Astrocyte of the spinal cord (primary cell): ENCODE measurements around the gene GOLGA1.
A peak's percentile ranks its signal among the peaks of the same experiment; 100 is the strongest.

ENCODE experiments used
- DNase-seq: peaks from one replicate; pipeline ENCODE4 v3.0.0; 2011; ENCODE audit warnings: low read depth, low spot score
- H3K4me3 ChIP-seq: 2 replicates; pipeline ENCODE4 v1.5.1; 2011; ENCODE audit warnings: low read depth, mild to moderate bottlenecking, low read length, moderate library complexity
- CTCF ChIP-seq: IDR thresholded peaks from 2 replicates; pipeline ENCODE4 v1.5.1; 2012; ENCODE audit warnings: low read depth, mild to moderate bottlenecking, low read length, inconsistent platforms
- in situ Hi-C: cut with HindIII; loops from 2 replicates; pipeline ENCODE4 v1.10.0; 2017; ENCODE audit warnings: low sequenced_read_pairs

The GOLGA1 gene

GRCh38 chr9:124886866-124887492, 53.9 kb downstream of the GOLGA1 start:
- no peak for DNase-seq
- in situ Hi-C loops: no loop called here
- no peak for TF ChIP-seq CTCF

DNA sequence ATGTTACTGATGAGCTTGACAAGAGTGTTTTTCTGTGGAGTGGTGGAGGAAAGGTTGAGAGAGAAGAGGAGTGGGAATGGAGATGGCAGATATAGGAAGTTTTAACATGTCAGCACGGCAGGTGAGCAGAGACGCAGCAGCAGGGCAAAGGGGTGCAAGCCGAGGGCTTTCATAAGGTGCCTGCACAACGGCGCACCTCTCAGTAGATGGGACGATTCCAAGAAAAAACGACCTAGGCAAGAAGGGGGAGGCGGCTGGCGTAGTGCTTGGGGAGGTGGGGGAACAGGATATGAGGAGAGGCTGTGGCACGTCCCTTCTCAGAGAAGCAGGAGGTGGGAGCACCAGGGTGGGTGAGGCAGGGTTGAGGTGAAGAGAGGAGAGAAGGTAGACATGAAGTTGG, 54.4 kb downstream of the GOLGA1 start:
- TF ChIP-seq CTCF: no peak
- H3K4me3 ChIP-seq: no peak overlapping the region
- no peak for DNase-seq
- in situ Hi-C loops: no loop called here

More at GRCh38 chr9:124886866-124887492, 53.9 kb downstream of the GOLGA1 start:
- no peak overlapping the region for H3K4me3 ChIP-seq

DNA sequence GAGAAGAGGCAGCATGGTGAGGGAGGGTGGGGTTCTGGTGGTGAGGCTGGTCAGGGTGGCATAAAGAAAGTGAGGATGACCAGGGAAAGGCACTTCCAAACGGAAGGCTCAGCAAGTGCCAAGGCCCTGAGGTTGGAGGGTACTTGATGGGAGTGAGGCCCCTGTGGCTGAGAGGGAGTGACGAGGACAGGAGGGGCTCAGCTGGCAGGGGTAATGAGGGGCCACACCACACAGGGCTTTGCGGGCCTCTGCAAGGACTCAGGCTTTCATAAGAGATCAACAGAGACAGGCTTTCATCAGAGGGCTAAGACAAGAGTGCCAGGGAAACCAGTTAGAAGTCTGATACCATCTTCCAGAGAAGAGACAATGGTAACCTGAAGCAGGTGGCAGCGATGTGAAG, 55.3 kb downstream of the GOLGA1 start:
- H3K4me3 ChIP-seq: no peak overlapping the region
- no peak for DNase-seq
- no peak for TF ChIP-seq CTCF
- in situ Hi-C loops: no loop called here

DNA sequence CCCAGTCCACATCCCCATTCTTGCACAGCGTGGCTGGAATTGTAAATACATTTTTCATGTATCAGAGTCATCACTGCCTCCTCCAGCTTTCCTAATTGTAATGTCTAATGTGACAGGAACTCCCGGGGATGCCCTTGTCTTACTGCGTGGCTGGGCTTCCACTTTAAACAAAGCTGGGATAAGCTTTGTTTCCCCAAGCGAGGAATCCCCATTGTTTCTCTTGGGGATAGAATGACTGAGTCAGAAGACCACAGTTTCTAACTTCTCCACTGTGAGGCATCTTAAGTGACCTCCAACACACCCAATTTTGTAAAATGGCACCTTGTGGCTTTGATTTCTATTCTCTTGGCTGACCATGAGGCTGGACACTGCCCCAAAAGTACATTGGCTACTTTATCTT, 56.5 kb downstream of the GOLGA1 start:
- peak; percentile 37 for DNase-seq
- in situ Hi-C loops: no loop called here
- no peak overlapping the region for H3K4me3 ChIP-seq
- no peak for TF ChIP-seq CTCF

GRCh38 chr9:124882231-124882630, 58.7 kb downstream of the GOLGA1 start:
- DNase-seq: no peak
- in situ Hi-C loops: no loop called here
- no peak overlapping the region for H3K4me3 ChIP-seq
- TF ChIP-seq CTCF: no peak

GRCh38 chr9:124881138-124881743, 59.6 kb downstream of the GOLGA1 start:
- no peak for DNase-seq
- in situ Hi-C loops: no loop called here
- no peak for TF ChIP-seq CTCF
- H3K4me3 ChIP-seq: no peak overlapping the region

- TF ChIP-seq CTCF: no peak
- no peak for DNase-seq
- no peak overlapping the region for H3K4me3 ChIP-seq
- in situ Hi-C loops: no loop called here
Observed at GRCh38 chr9:124880501-124880900, 60.4 kb downstream of the GOLGA1 start.
